Activated CD4-positive, alpha-beta T cell treated with anti-CD3 and anti-CD28 coated beads for 36 hours (primary cell): ENCODE data around the gene ACY1. TPM values are rescaled to one million over a fixed set of nuclear protein-coding genes. Genes with fewer than 3 reads are reported as not detected.

Experiments
- ATAC-seq: fragments of 200-7000 bp; cut with Tn5 transposase; one replicate; pipeline ENCODE4 v1.10.0; 2021; ENCODE audit warnings: mild to moderate bottlenecking, moderate library complexity
- CTCF ChIA-PET: fragments of 350-600 bp; sonication (Branson Sonifier 250); formaldehyde crosslinking; loops from one replicate; lab custom pipeline; 2021; ENCODE audit warnings: antibody characterized with exemption; lab: Charles Lee
- POLR2A ChIA-PET: fragments of 350-600 bp; sonication (Branson Sonifier 250); formaldehyde crosslinking; loops from one replicate; lab custom pipeline; 2021; ENCODE audit warnings: antibody characterized with exemption, inconsistent platforms; lab: Charles Lee
- DNase-seq: peaks from one replicate; pipeline ENCODE4 v3.0.0-alpha.2; 2020
- H3K27ac Mint-ChIP-seq: one replicate; pipeline ENCODE4 v1.8.0; 2021; ENCODE audit warnings: mixed read lengths
- H3K27me3 Mint-ChIP-seq: one replicate; pipeline ENCODE4 v1.8.0; 2021; ENCODE audit warnings: mixed read lengths
- H3K36me3 Mint-ChIP-seq: one replicate; pipeline ENCODE4 v1.8.0; 2021; ENCODE audit warnings: low read depth, mixed read lengths
- H3K4me1 Mint-ChIP-seq: one replicate; pipeline ENCODE4 v1.8.0; 2021; ENCODE audit warnings: mixed read lengths
- H3K4me3 Mint-ChIP-seq: one replicate; pipeline ENCODE4 v1.8.0; 2021; ENCODE audit warnings: mild to moderate bottlenecking, moderate library complexity, mixed read lengths
- H3K9me3 Mint-ChIP-seq: one replicate; pipeline ENCODE4 v1.8.0; 2021; ENCODE audit warnings: low read depth, mixed read lengths
- intact Hi-C, 2 experiments: fragments of 100-400 bp; cut with DNase I in 1 of 2; cut with micrococcal nuclease in 1 of 2; formaldehyde crosslinking; loops; one replicate each; pipeline versions ENCODE4 v1.14.2 to v1.15.1; 2022 to 2024; cut with DNase I, micrococcal nuclease
- total RNA-seq, 2 experiments: library from RNA; stranded (reverse); gene quantifications; one replicate each; pipeline ENCODE4 v1.2.3, GENCODE V29; 2021

The ACY1 gene
- total RNA-seq, 2 experiments from 2014 or later = 61.5 to 90.0 TPM

DNA sequence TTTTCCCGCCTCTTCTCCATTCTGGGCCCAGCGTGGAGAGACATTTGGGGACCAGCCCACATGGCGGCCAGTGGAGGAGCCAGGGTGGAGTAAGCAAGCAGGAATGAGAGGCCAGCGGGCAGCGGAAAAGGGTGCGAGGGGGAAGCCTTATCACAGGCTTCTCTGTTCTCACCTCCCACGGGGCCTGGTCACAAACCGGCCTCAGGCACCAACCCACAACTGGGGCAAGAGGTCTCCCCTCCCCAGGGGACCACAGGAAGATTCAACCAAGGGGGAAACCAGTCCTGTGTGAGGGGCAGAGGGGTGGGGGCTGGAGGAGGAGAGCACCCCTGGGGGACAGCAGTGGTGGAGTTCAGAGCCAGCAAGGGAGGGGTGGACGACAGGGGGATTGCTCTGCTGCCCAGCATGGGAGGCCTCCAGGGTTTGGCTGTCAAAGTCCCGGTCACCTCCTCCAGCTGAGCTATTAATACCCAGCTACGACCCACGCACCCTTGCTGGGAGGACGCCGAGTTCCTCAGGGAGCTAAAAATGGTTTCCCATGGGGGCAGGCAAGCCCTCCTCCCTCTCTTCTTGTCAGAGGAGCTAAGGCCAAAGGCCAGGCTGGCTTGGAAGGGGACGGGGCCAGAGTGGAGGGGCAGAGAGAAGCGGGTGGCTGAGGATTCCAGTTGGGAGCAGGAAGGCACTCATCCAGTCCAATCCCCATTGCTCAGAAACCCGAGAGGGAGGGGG lies 36.2 kb downstream of the ACY1 start:
- no peak overlapping the region for H3K27ac Mint-ChIP-seq
- POLR2A ChIA-PET = no interaction called here
- CTCF ChIA-PET = no interaction called here
- no peaks in the 10 kb centered on the region for H3K36me3 Mint-ChIP-seq
- H3K9me3 Mint-ChIP-seq = no peaks in the 10 kb centered on the region
- no peaks in the 10 kb centered on the region for H3K4me1 Mint-ChIP-seq
- DNase-seq = no peak
- no peak overlapping the region for H3K4me3 Mint-ChIP-seq
- intact Hi-C loops = no loop called here
- no peak for ATAC-seq
- no peaks in the 10 kb centered on the region for H3K27me3 Mint-ChIP-seq

GRCh38 chr3:52020796-52021195 lies 37.5 kb downstream of the ACY1 start:
- ATAC-seq (no peak), DNase-seq (no peak)
- Mint-ChIP-seq H3K27ac (no peak overlapping the region), H3K4me3 (no peak overlapping the region), H3K9me3 (no peaks in the 10 kb centered on the region), H3K36me3 (no peaks in the 10 kb centered on the region), H3K4me1 (no peaks in the 10 kb centered on the region), H3K27me3 (no peaks in the 10 kb centered on the region)
- intact Hi-C loops = no loop called here
- CTCF ChIA-PET = interaction anchor here (0.6 kb wide), 1 partner anchor 50 kb away, joined by 4 read pairs; no protein-coding TSS in a partner anchor
- POLR2A ChIA-PET = no interaction called here

- no peak overlapping the region for H3K27ac Mint-ChIP-seq
- POLR2A ChIA-PET = interaction anchor here (0.6 kb wide), 1 partner anchor 1934 kb away, joined by 3 read pairs; no protein-coding TSS in a partner anchor
- no peaks in the 10 kb centered on the region for H3K9me3 Mint-ChIP-seq
Measured at GRCh38 chr3:52021489-52022268, 38.3 kb downstream of the ACY1 start.

DNA sequence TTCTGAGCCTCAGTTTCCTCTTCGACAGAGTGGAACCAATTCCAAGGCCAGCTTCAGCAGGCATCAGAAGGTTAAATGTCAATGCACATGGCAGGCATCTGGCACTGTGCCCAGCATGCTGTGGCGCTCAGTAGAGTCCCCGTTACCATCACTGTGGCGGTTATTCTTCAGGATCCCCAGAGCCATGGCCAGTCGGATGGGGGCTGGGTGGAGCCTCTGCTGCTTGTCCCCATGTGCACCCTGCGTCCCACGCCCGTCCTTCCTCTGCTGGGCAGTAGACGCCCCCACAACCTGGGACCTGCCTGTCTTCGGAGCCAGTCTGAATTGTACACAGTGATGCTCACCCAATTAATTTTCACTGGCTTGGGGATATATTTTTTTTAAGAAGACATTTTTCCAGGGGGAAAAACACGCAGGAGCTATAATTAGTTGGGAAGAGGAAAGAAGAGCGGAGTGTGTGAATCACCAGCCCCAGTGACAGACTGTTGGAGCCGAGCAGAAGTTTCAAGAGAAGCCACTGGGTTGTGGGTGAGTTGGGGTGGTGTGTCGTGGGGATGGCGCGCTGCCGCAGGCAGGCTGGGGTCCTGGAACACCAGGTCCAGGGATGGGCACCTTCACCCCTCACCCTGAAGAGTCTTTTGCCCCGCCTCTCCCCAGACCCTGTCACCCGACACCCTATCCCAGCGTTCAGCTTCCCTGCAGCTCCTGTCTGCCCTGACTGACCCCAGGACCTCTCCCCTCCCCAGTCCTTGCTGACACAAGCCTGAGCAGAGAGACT lies 39.2 kb downstream of the ACY1 start:
- no peak overlapping the region for H3K4me3 Mint-ChIP-seq
- H3K9me3 Mint-ChIP-seq = no peaks in the 10 kb centered on the region
- no peak overlapping the region for H3K27ac Mint-ChIP-seq
- DNase-seq (no peak), ATAC-seq (no peak)
- intact Hi-C loops = no loop called here
- ChIA-PET CTCF (interaction anchor here (0.6 kb wide), 1 partner anchor 1758 kb away, joined by 3 read pairs; no protein-coding TSS in a partner anchor), POLR2A (no interaction called here)
- no peaks in the 10 kb centered on the region for H3K36me3 Mint-ChIP-seq
- no peaks in the 10 kb centered on the region for H3K27me3 Mint-ChIP-seq
- H3K4me1 Mint-ChIP-seq = no peaks in the 10 kb centered on the region

More at GRCh38 chr3:52021489-52022268, 38.3 kb downstream of the ACY1 start:
- ATAC-seq = no peak
- DNase-seq = no peak
- H3K4me3 Mint-ChIP-seq = no peak overlapping the region
- intact Hi-C loops = no loop called here
- CTCF ChIA-PET = interaction anchor here (0.6 kb wide), 1 partner anchor 51 kb away, joined by 4 read pairs; no protein-coding TSS in a partner anchor
- no peaks in the 10 kb centered on the region for H3K4me1 Mint-ChIP-seq
- H3K36me3 Mint-ChIP-seq = no peaks in the 10 kb centered on the region
- no peaks in the 10 kb centered on the region for H3K27me3 Mint-ChIP-seq

GRCh38 chr3:52023101-52023770 lies 39.9 kb downstream of the ACY1 start:
- intact Hi-C loops = no loop called here
- DNase-seq (no peak), ATAC-seq (no peak)
- Mint-ChIP-seq H3K4me1 (no peaks in the 10 kb centered on the region), H3K9me3 (no peaks in the 10 kb centered on the region), H3K27ac (no peak overlapping the region), H3K27me3 (no peaks in the 10 kb centered on the region), H3K4me3 (no peak overlapping the region), H3K36me3 (no peaks in the 10 kb centered on the region)
- POLR2A ChIA-PET = no interaction called here
- CTCF ChIA-PET = interaction anchor here (0.6 kb wide), 1 partner anchor 1757 kb away, joined by 3 read pairs; no protein-coding TSS in a partner anchor

DNA sequence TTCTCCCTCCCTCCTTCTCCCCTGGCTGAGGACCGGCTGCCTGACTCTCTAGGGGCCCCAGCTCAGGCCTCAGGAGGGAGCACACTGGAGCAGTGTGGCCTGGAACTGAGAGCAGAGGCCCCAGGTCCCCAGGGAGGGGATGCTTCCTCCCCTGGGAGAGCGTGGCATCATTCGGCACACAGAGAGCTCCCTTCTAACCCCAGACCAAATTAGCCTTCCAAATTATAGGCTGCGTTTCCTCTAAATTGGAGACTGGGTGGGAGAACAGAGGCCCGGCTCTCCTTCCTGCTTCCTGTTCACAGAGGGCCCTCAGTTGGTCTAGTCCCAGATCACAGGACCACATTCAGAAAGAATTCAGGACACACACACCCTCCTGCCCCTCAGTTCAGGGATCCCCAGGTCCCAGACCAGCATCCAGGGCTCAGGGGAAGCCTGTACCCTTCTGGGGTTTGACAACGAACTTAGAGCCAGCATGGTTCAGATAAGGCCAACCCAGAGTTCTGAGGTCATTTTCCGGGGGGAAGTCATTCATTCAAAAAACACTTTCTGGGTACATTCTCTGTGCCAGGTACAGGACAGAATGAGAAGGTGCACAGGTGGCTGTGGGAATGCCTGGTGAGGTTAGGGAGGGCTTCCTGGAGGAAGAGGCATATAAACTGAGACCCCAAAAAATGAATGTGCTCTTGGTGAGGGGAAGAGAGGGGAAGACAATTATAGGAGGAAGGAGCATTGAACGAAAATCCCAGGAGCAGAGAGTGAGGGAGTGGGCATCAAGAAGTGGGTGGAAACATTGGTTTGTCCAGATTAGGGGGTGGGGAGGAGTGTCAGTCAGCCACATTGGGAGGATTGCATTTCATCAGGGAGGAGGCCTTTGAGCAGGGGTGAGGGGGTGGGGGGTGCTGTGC lies 40.8 kb downstream of the ACY1 start:
- Mint-ChIP-seq H3K4me1 (no peaks in the 10 kb centered on the region), H3K36me3 (no peaks in the 10 kb centered on the region), H3K27me3 (no peaks in the 10 kb centered on the region), H3K9me3 (no peaks in the 10 kb centered on the region), H3K4me3 (no peak overlapping the region), H3K27ac (no peak overlapping the region)
- intact Hi-C loops = no loop called here
- DNase-seq = no peak
- ChIA-PET POLR2A (interaction anchor here (0.6 kb wide), 1 partner anchor 29 kb away, joined by 3 read pairs; no protein-coding TSS in a partner anchor), CTCF (interaction anchor here (0.5 kb wide), 1 partner anchor 14 kb away, joined by 3 read pairs; no protein-coding TSS in a partner anchor)
- ATAC-seq = no peak

- Mint-ChIP-seq H3K27ac (no peak overlapping the region), H3K27me3 (no peaks in the 10 kb centered on the region), H3K4me1 (no peaks in the 10 kb centered on the region), H3K36me3 (no peaks in the 10 kb centered on the region), H3K4me3 (no peak overlapping the region), H3K9me3 (no peaks in the 10 kb centered on the region)
- intact Hi-C loops = no loop called here
- ChIA-PET POLR2A (interaction anchor here (0.6 kb wide), 1 partner anchor 28 kb away, joined by 3 read pairs; no protein-coding TSS in a partner anchor), CTCF (interaction anchor here (0.5 kb wide), 1 partner anchor 15 kb away, joined by 3 read pairs; no protein-coding TSS in a partner anchor)
- DNase-seq (no peak), ATAC-seq (no peak)
Measured at GRCh38 chr3:52024765-52025452, 41.6 kb downstream of the ACY1 start.

- ChIA-PET CTCF (no interaction called here), POLR2A (no interaction called here)
- H3K4me1 Mint-ChIP-seq = no peaks in the 10 kb centered on the region
- no peak overlapping the region for H3K4me3 Mint-ChIP-seq
- intact Hi-C loops = no loop called here
- no peak overlapping the region for H3K27ac Mint-ChIP-seq
- no peaks in the 10 kb centered on the region for H3K36me3 Mint-ChIP-seq
- no peak for DNase-seq
- no peak for ATAC-seq
- no peaks in the 10 kb centered on the region for H3K9me3 Mint-ChIP-seq
- no peaks in the 10 kb centered on the region for H3K27me3 Mint-ChIP-seq
Measured at GRCh38 chr3:52025453-52025852, 42.1 kb downstream of the ACY1 start.

DNA sequence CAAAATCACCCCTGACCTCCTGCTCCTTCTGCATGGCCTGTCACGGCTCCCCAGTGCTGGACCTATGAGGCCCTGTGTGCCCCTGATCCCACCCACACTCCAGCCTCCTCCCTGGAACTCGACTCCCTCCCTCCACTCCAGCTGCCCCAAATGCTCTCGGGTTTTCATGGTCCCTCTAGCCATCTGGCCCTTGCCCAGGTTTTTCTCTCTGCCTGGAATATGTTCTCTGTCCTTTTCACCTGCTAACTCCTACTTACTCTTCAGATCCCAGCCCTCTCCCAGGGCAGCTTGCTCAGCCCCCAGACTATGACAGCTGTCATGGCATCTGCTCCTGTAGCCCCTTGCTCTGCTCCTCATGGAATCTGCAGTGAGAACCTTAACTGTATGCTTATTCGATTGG lies 42.7 kb downstream of the ACY1 start:
- ChIA-PET POLR2A (no interaction called here), CTCF (no interaction called here)
- no peaks in the 10 kb centered on the region for H3K9me3 Mint-ChIP-seq
- no peak overlapping the region for H3K4me3 Mint-ChIP-seq
- DNase-seq (no peak), ATAC-seq (no peak)
- H3K27me3 Mint-ChIP-seq = no peaks in the 10 kb centered on the region
- no peak overlapping the region for H3K27ac Mint-ChIP-seq
- intact Hi-C loops = no loop called here
- H3K4me1 Mint-ChIP-seq = no peaks in the 10 kb centered on the region
- no peaks in the 10 kb centered on the region for H3K36me3 Mint-ChIP-seq
